HepG2 (cell line): ENCODE results near the gene ENTPD6. TPM values are rescaled to one million over a fixed set of nuclear protein-coding genes. Genes with fewer than 3 reads are reported as not detected.
A peak's percentile ranks its signal among the peaks of the same experiment; 100 is the strongest.

Source experiments
- ATF2 ChIP-seq: sonication (generic); formaldehyde crosslinking; IDR thresholded peaks from 2 replicates; pipeline ENCODE4 v1.4.0; 2020; ENCODE audit warnings: missing genetic modification reagents
- EP300 ChIP-seq, 3 experiments: sonication (generic) in 1 of 3; formaldehyde crosslinking in 1 of 3; IDR thresholded peaks; 2 replicates each; pipeline versions ENCODE4 v1.5.1 to v1.6.1; 2011 to 2020; ENCODE audit warnings: low read depth in 2 of 3, low read length in 2 of 3, borderline replicate concordance in 1 of 3, improper control_type of control experiment in 1 of 3, mild to moderate bottlenecking in 1 of 3, missing genetic modification reagents in 1 of 3, moderate library complexity in 1 of 3
- FOSL2 ChIP-seq: sonication (generic); formaldehyde crosslinking; IDR thresholded peaks from 2 replicates; pipeline ENCODE4 v1.4.0; 2020; ENCODE audit warnings: missing genetic modification reagents
- FOXA3 ChIP-seq: IDR thresholded peaks from 2 replicates; pipeline ENCODE4 v1.6.1; 2016; ENCODE audit warnings: missing genetic modification reagents, missing compliant biosample characterization
- HMG20A ChIP-seq: IDR thresholded peaks from 2 replicates; pipeline ENCODE4 v1.6.1; 2016; ENCODE audit warnings: borderline replicate concordance
- HNRNPK ChIP-seq: fragments of 200-400 bp; formaldehyde crosslinking; IDR thresholded peaks from 2 replicates; pipeline ENCODE4 v1.6.1; 2018; ENCODE audit warnings: low read length, low read depth, moderate library complexity, mild to moderate bottlenecking; ENCODE audit not compliant: poor library complexity, severe bottlenecking
- HOMEZ ChIP-seq: IDR thresholded peaks from 2 replicates; pipeline ENCODE4 v1.6.1; 2016; ENCODE audit warnings: low read depth
- KLF15 ChIP-seq: sonication (generic); formaldehyde crosslinking; IDR thresholded peaks from 2 replicates; pipeline ENCODE4 v1.8.1; 2023; ENCODE audit warnings: borderline replicate concordance, mild to moderate bottlenecking, inconsistent platforms, missing genetic modification reagents, mixed read lengths
- KLF16 ChIP-seq, 2 experiments: sonication (generic) in 1 of 2; formaldehyde crosslinking in 1 of 2; IDR thresholded peaks; 2 replicates each; pipeline versions ENCODE4 v1.6.1 to v1.8.0; 2016 to 2023; ENCODE audit warnings: missing genetic modification reagents in 2 of 2, missing compliant biosample characterization in 1 of 2
- MIXL1 ChIP-seq: IDR thresholded peaks from 2 replicates; pipeline ENCODE4 v1.6.1; 2016
- MZF1 ChIP-seq: sonication (generic); formaldehyde crosslinking; IDR thresholded peaks from 2 replicates; pipeline ENCODE4 v1.8.1; 2023; ENCODE audit warnings: mild to moderate bottlenecking, missing genetic modification reagents, borderline replicate concordance
- PHF21A ChIP-seq: sonication (generic); formaldehyde crosslinking; IDR thresholded peaks from 2 replicates; pipeline ENCODE4 v1.5.0; 2020; ENCODE audit warnings: mild to moderate bottlenecking, missing genetic modification reagents
- PITX1 ChIP-seq: sonication (generic); formaldehyde crosslinking; IDR thresholded peaks from 2 replicates; pipeline ENCODE4 v1.5.1; 2020; ENCODE audit warnings: mild to moderate bottlenecking, missing genetic modification reagents
- POGZ ChIP-seq: sonication (generic); formaldehyde crosslinking; IDR thresholded peaks from 2 replicates; pipeline ENCODE4 v1.4.0; 2020; ENCODE audit warnings: mild to moderate bottlenecking, missing genetic modification reagents
- RBM22 ChIP-seq: fragments of 200-400 bp; formaldehyde crosslinking; optimal IDR thresholded peaks from 2 replicates; pipeline ENCODE3; 2017; ENCODE audit warnings: mild to moderate bottlenecking, low read length, moderate library complexity
- REPIN1 ChIP-seq: sonication (generic); formaldehyde crosslinking; IDR thresholded peaks from 2 replicates; pipeline ENCODE4 v1.8.0; 2022; ENCODE audit warnings: missing genetic modification reagents, low read depth, mild to moderate bottlenecking, borderline replicate concordance
- RNF2 ChIP-seq: fragments of 450-650 bp; conservative IDR thresholded peaks from 2 replicates; pipeline ENCODE4 v1.6.1; 2016; ENCODE audit warnings: low read depth
- TOPORS ChIP-seq: sonication (generic); formaldehyde crosslinking; IDR thresholded peaks from 2 replicates; pipeline ENCODE4 v1.8.0; 2023; ENCODE audit warnings: mild to moderate bottlenecking, missing genetic modification reagents
- ZFX ChIP-seq: sonication (generic); formaldehyde crosslinking; IDR thresholded peaks from 2 replicates; pipeline ENCODE4 v1.4.0; 2020; ENCODE audit warnings: mild to moderate bottlenecking, low read depth, missing genetic modification reagents, moderate library complexity
- ZMYM3 ChIP-seq: sonication (generic); formaldehyde crosslinking; IDR thresholded peaks from 2 replicates; pipeline ENCODE4 v1.5.1; 2020; ENCODE audit warnings: mild to moderate bottlenecking, missing genetic modification reagents
- ZNF343 ChIP-seq: sonication (generic); formaldehyde crosslinking; IDR thresholded peaks from 2 replicates; pipeline ENCODE4 v1.4.0; 2020; ENCODE audit warnings: mild to moderate bottlenecking, missing genetic modification reagents
- ZNF354B ChIP-seq: sonication (generic); formaldehyde crosslinking; IDR thresholded peaks from 2 replicates; pipeline ENCODE4 v1.8.0; 2022; ENCODE audit warnings: mild to moderate bottlenecking, missing genetic modification reagents
- ZNF616 ChIP-seq: sonication (generic); formaldehyde crosslinking; IDR thresholded peaks from 2 replicates; pipeline ENCODE4 v1.5.0; 2020; ENCODE audit warnings: low read depth, mild to moderate bottlenecking, missing genetic modification reagents
- ZNF660 ChIP-seq: sonication (generic); formaldehyde crosslinking; IDR thresholded peaks from 2 replicates; pipeline ENCODE4 v1.5.1; 2020; ENCODE audit warnings: mild to moderate bottlenecking, low read depth, missing genetic modification reagents, borderline replicate concordance
- polyA plus RNA-seq, 8 experiments: library from polyadenylated mRNA; depleted of rRNA in 3 of 8; stranded (reverse) in 7 of 8; unstranded in 1 of 8; fragments of >200 nt; fragmentation: Illumina TruSeq in 4 of 8; extraction: Trizol in 4 of 8; gene quantifications; 2 replicates each; pipeline versions ENCODE4 v1.2.1 to v1.2.3, GENCODE V29; 2011 to 2016; ENCODE audit warnings: low read depth in 4 of 8, missing spikeins in 1 of 8, mixed read lengths in 1 of 8; ENCODE audit not compliant: insufficient read depth in 1 of 8
- total RNA-seq, 5 experiments: library from RNA; depleted of rRNA; stranded (reverse); fragments of >200 nt; fragmentation: Illumina TruSeq; extraction: Trizol; gene quantifications; 2 replicates each; pipeline ENCODE4 v1.2.3, GENCODE V29; 2016; ENCODE audit warnings: low read depth in 1 of 5
- TF ChIP-seq, protein P1 (sequence below): sonication (generic); formaldehyde crosslinking; IDR thresholded peaks from 2 replicates; pipeline ENCODE4 v1.5.0; 2020; ENCODE audit warnings: missing genetic modification reagents, mild to moderate bottlenecking, borderline replicate concordance
- TF ChIP-seq, protein P2 (sequence below): sonication (generic); formaldehyde crosslinking; IDR thresholded peaks from 2 replicates; pipeline ENCODE4 v1.8.1; 2023; ENCODE audit warnings: mild to moderate bottlenecking, missing genetic modification reagents

The ENTPD6 gene
- total and polyA plus RNA-seq, 2 of the 13 experiments (the other 11 are each of a cell fraction or from before 2014, with no cell fraction given): 164 to 172 TPM

GRCh38 chr20:25227317-25227831, 31.9 kb downstream of the ENTPD6 start (continued):
- no peak for TF ChIP-seq HNRNPK
- peak; percentile 83 for TF ChIP-seq ATF2 (CRISPR knock-in tag)
- TF ChIP-seq TOPORS (CRISPR knock-in tag): 0 out of 2 replicates have a peak, but pooled peaks have one; percentile 79
- 0 out of 2 replicates have a peak, but pooled peaks have one; percentile 45 for TF ChIP-seq ZNF354B (CRISPR knock-in tag)
- TF ChIP-seq REPIN1 (CRISPR knock-in tag): peak; percentile 25; the same call in 1 of the 2 replicates
- TF ChIP-seq PITX1 (CRISPR knock-in tag): peak; percentile 47; the same call in 1 of the 2 replicates
- 0 out of 2 replicates have a peak, but pooled peaks have one; percentile 16 for TF ChIP-seq RNF2
- no peak; the same call in 1 of the 2 replicates for TF ChIP-seq ZMYM3 (CRISPR knock-in tag)
- no peak for TF ChIP-seq MIXL1 (CRISPR knock-in tag)
- TF ChIP-seq FOSL2 (CRISPR knock-in tag): no peak; the same call in 1 of the 2 replicates
- TF ChIP-seq, protein P1, sequence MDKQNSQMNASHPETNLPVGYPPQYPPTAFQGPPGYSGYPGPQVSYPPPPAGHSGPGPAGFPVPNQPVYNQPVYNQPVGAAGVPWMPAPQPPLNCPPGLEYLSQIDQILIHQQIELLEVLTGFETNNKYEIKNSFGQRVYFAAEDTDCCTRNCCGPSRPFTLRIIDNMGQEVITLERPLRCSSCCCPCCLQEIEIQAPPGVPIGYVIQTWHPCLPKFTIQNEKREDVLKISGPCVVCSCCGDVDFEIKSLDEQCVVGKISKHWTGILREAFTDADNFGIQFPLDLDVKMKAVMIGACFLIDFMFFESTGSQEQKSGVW (CRISPR knock-in tag): no peak
- TF ChIP-seq FOXA3 (CRISPR knock-in tag): peak; percentile 20; the same call in 1 of the 2 replicates
- 0 out of 2 replicates have a peak, but pooled peaks have one; percentile 7 for TF ChIP-seq HMG20A
- TF ChIP-seq HOMEZ: no peak
- TF ChIP-seq POGZ (CRISPR knock-in tag): peak; percentile 53; the same call in 1 of the 2 replicates
- TF ChIP-seq KLF15 (CRISPR knock-in tag): no peak
- TF ChIP-seq, protein P2, sequence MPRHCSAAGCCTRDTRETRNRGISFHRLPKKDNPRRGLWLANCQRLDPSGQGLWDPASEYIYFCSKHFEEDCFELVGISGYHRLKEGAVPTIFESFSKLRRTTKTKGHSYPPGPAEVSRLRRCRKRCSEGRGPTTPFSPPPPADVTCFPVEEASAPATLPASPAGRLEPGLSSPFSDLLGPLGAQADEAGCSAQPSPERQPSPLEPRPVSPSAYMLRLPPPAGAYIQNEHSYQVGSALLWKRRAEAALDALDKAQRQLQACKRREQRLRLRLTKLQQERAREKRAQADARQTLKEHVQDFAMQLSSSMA (CRISPR knock-in tag): peak; percentile 82; the same call in 1 of the 2 replicates
- TF ChIP-seq ZFX (CRISPR knock-in tag): peak; percentile 24; the same call in 1 of the 2 replicates
- TF ChIP-seq MZF1 (CRISPR knock-in tag): no peak
- TF ChIP-seq ZNF343 (CRISPR knock-in tag): peak; percentile 63; the same call in 1 of the 2 replicates
- peak; percentile 70 for TF ChIP-seq RBM22
- peak; percentile 11; the same call in 1 of the 2 replicates for TF ChIP-seq ZNF616 (CRISPR knock-in tag)
- TF ChIP-seq PHF21A (CRISPR knock-in tag): peak; percentile 74; the same call in 1 of the 2 replicates
- TF ChIP-seq ZNF660 (CRISPR knock-in tag): no peak
- peak; percentile 9 to 79; a peak in 2 of 4 replicates for TF ChIP-seq EP300 (IDR thresholded peaks at IDR 0.05; ENCODE audit: low read depth in 2 of 2, low read length in 2 of 2)
- no peak for TF ChIP-seq EP300 (CRISPR knock-in tag; IDR thresholded peaks at IDR 0.05; ENCODE audit: borderline replicate concordance)
- 0 out of 4 replicates have a peak, but pooled peaks of 1 of the 2 experiments have one; percentile 14 for TF ChIP-seq KLF16 (CRISPR knock-in tag; IDR thresholded peaks at IDR 0.05)
